BLaER1 (cell line): ENCODE data around the gene EAF1.
"Not testable (repeated sequence)": the region's sequence is repeated elsewhere in the genome, so short reads cannot be mapped to it uniquely, and the experiment has no call there.

Experiments
- H3K27ac ChIP-seq: shearing (Covaris generic); formaldehyde crosslinking; 2 replicates; pipeline ENCODE4 v1.8.1; 2022
- H3K27me3 ChIP-seq: shearing (Covaris generic); formaldehyde crosslinking; 2 replicates; pipeline ENCODE4 v1.8.1; 2022
- H3K36me3 ChIP-seq: shearing (Covaris generic); formaldehyde crosslinking; 2 replicates; pipeline ENCODE4 v1.8.1; 2022
- H3K4me1 ChIP-seq: shearing (Covaris generic); formaldehyde crosslinking; 2 replicates; pipeline ENCODE4 v1.8.1; 2022
- H3K4me2 ChIP-seq: shearing (Covaris generic); formaldehyde crosslinking; 2 replicates; pipeline ENCODE4 v1.8.1; 2022
- H3K4me3 ChIP-seq: shearing (Covaris generic); formaldehyde crosslinking; 2 replicates; pipeline ENCODE4 v1.8.1; 2022
- H3K9ac ChIP-seq: shearing (Covaris generic); formaldehyde crosslinking; 2 replicates; pipeline ENCODE4 v1.8.1; 2022
- H3K9me3 ChIP-seq: shearing (Covaris generic); formaldehyde crosslinking; 2 replicates; pipeline ENCODE4 v1.8.1; 2022
- H4K20me1 ChIP-seq: shearing (Covaris generic); formaldehyde crosslinking; 2 replicates; pipeline ENCODE4 v1.8.1; 2022
- Cebpa-rat ChIP-seq: shearing (Covaris generic); IDR thresholded peaks from 2 replicates; pipeline ENCODE4 v1.8.1; 2022

Gene EAF1

GRCh38 chr3:15476378-15476777, 49.0 kb downstream of the EAF1 start:
- Histone ChIP-seq H3K27me3 (no peaks in the 10 kb centered on the region), H3K4me1 (peaks cover 26% of the 10 kb centered on the region), H3K4me2 (no peak overlapping the region), H3K27ac (no peak overlapping the region), H3K9me3 (no peaks in the 10 kb centered on the region), H4K20me1 (no peaks in the 10 kb centered on the region), H3K9ac (no peak overlapping the region), H3K36me3 (no peaks in the 10 kb centered on the region), H3K4me3 (no peak overlapping the region)
- TF ChIP-seq Cebpa-rat = no peak

GRCh38 chr3:15477951-15478639, 50.7 kb downstream of the EAF1 start:
- TF ChIP-seq Cebpa-rat = no peak
- no peaks in the 10 kb centered on the region for H4K20me1 ChIP-seq

DNA sequence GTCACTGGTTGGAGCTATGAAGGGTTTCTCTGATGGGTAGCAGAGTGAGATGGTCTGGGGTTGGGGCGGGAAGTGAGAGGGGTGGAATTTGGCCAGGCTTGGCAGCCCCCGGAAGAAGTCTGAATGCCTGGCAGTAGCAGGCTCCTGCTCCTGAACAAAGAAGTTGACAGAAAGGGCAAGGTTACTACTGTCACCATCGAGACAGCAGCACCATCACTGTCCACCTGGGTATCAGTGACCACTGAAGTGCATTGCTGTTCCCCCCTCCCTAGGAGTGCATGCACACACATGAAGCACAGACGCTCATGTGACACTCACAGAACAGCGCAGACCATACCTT, 51.2 kb downstream of the EAF1 start:
- no peak overlapping the region for H3K4me2 ChIP-seq
- H3K27ac ChIP-seq = no peak overlapping the region
- H3K4me3 ChIP-seq = no peak overlapping the region
- no peaks in the 10 kb centered on the region for H3K27me3 ChIP-seq
- H4K20me1 ChIP-seq = no peaks in the 10 kb centered on the region
- H3K36me3 ChIP-seq = no peaks in the 10 kb centered on the region
- H3K9me3 ChIP-seq = no peaks in the 10 kb centered on the region
- H3K9ac ChIP-seq = no peak overlapping the region
- no peak for TF ChIP-seq Cebpa-rat
- H3K4me1 ChIP-seq = peaks cover 22% of the 10 kb centered on the region

More at GRCh38 chr3:15477951-15478639, 50.7 kb downstream of the EAF1 start:
- Histone ChIP-seq H3K4me1 (peaks cover 26% of the 10 kb centered on the region), H3K27ac (no peak overlapping the region), H3K36me3 (no peaks in the 10 kb centered on the region), H3K9me3 (no peaks in the 10 kb centered on the region), H3K9ac (no peak overlapping the region), H3K4me3 (no peak overlapping the region), H3K27me3 (no peaks in the 10 kb centered on the region), H3K4me2 (no peak overlapping the region)

DNA sequence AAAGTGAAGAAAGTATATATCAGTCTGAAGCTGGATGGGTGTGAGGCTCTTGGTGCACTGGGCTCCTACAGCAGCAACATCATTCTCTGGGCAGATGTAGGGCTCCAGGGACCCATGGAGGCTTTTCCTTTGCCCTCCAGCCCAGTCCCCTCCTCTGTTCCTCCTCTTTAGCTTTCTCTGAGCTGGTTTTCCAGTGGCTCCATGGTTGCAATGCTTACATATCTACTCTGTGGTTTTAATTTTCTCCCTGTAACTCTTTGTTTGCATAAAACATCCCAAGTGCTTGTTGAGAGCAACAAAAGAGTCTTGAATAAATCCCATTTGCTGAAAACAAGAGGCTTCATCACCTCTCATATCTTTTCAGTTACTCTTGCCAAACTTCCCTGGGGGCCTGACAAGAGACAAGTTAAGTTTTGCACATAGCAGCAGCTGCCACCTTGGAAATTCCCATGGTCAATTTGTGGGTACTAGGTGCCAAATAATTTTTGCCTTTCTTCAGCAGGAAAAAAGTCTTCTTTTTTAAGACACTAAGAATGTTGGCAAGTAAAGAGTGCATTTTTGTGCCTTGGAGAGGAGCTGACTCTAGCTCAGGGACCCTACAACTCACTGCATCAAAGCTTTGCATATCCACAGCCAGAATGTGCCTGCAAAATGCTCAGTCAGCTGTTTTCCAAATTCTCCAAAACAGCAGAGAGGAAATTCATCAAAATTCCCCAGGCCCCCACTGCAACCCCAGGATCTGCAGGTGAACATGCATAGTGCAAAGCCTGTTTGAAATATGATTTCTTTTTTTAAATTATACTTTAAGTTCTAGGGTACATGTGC, 52.2 kb downstream of the EAF1 start:
- no peak overlapping the region for H3K27ac ChIP-seq
- no peaks in the 10 kb centered on the region for H4K20me1 ChIP-seq
- no peak for TF ChIP-seq Cebpa-rat
- no peaks in the 10 kb centered on the region for H3K9me3 ChIP-seq
- H3K36me3 ChIP-seq = no peaks in the 10 kb centered on the region
- H3K4me3 ChIP-seq = no peak overlapping the region
- peaks cover 12% of the 10 kb centered on the region for H3K4me1 ChIP-seq
- no peaks in the 10 kb centered on the region for H3K27me3 ChIP-seq
- H3K4me2 ChIP-seq = no peak overlapping the region
- no peak overlapping the region for H3K9ac ChIP-seq

DNA sequence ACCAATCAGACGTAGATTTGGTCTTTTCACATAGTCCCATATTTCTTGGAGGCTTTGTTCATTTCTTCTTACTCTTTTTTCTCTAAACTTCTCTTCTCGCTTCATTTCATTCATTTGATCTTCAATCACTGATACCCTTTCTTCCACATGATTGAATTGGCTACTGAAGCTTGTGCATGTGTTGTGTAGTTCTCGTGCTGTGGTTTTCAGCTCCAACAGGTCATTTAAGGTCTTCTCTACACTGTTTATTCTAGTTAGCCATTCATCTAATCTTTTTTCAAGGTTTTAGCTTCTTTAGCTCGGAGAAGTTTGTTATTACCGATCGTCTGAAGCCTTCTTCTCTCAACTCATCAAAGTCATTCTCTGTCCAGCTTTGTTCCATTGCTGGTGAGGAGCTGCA, 57.2 kb downstream of the EAF1 start:
- not testable (repeated sequence) for H3K9me3 ChIP-seq, H3K9ac ChIP-seq, H3K4me3 ChIP-seq, H3K4me2 ChIP-seq, H4K20me1 ChIP-seq, H3K4me1 ChIP-seq, H3K27ac ChIP-seq, H3K27me3 ChIP-seq
- H3K36me3 ChIP-seq = peaks cover 22% of the 10 kb centered on the region

GRCh38 chr3:15486020-15486419, 58.6 kb downstream of the EAF1 start:
- H3K9ac ChIP-seq = no peak overlapping the region
- no peak overlapping the region for H3K4me3 ChIP-seq
- peaks cover 22% of the 10 kb centered on the region for H3K36me3 ChIP-seq
- H3K4me1 ChIP-seq = no peaks in the 10 kb centered on the region
- H3K9me3 ChIP-seq = no peaks in the 10 kb centered on the region
- no peaks in the 10 kb centered on the region for H3K27me3 ChIP-seq
- no peak overlapping the region for H3K27ac ChIP-seq
- TF ChIP-seq Cebpa-rat = no peak
- H3K4me2 ChIP-seq = no peak overlapping the region
- no peaks in the 10 kb centered on the region for H4K20me1 ChIP-seq

DNA sequence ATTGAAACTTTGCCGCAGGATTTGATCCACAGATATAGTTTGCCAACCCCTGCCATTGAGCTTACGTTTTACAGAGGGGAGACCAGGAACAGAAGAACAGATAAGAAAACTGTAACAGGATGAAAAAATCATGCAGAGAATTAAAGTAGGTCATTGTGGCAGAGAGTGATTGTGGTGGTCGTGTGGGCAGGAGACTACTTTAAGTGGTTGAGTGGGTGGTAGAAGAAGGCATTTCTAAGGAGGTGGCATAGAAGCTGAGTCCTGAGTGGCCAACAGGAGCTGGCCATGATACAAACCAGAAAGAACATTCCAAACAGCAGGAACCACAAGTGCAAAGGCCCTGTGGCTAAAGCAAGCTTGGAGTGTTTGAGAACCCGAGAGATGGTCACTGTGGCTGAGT, 59.6 kb downstream of the EAF1 start:
- H3K4me1 ChIP-seq = no peaks in the 10 kb centered on the region
- H3K9ac ChIP-seq = no peak overlapping the region
- H4K20me1 ChIP-seq = no peaks in the 10 kb centered on the region
- no peaks in the 10 kb centered on the region for H3K9me3 ChIP-seq
- H3K36me3 ChIP-seq = peaks cover 22% of the 10 kb centered on the region
- no peak for TF ChIP-seq Cebpa-rat
- H3K4me3 ChIP-seq = no peak overlapping the region
- no peak overlapping the region for H3K4me2 ChIP-seq
- H3K27ac ChIP-seq = no peak overlapping the region
- no peaks in the 10 kb centered on the region for H3K27me3 ChIP-seq

GRCh38 chr3:15488002-15488401, 60.6 kb downstream of the EAF1 start:
- Histone ChIP-seq H3K36me3 (peaks cover 22% of the 10 kb centered on the region), H4K20me1 (no peaks in the 10 kb centered on the region), H3K4me2 (no peak overlapping the region), H3K27me3 (no peaks in the 10 kb centered on the region), H3K4me3 (no peak overlapping the region), H3K27ac (no peak overlapping the region), H3K4me1 (no peaks in the 10 kb centered on the region), H3K9ac (no peak overlapping the region), H3K9me3 (no peaks in the 10 kb centered on the region)
- no peak for TF ChIP-seq Cebpa-rat

DNA sequence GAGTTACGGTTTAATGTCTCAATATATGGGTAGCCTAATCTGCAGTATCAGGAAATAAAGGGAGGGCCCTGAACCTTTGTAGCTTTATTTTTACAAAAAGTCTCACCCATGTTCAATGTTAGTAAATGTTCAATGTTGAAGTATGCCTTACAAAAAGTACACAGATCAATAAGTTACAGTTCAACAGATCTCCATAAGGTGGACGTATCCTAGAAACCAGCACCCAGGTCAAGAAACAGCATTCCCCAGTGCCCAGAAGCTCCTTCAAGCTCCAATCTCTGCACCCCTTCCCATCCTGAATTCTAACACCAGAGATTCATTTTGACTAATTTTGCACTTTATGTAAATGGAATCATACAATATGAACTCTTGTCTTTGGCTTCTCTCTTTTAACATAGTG, 62.8 kb downstream of the EAF1 start:
- no peak overlapping the region for H3K9ac ChIP-seq
- no peaks in the 10 kb centered on the region for H3K27me3 ChIP-seq
- no peaks in the 10 kb centered on the region for H3K9me3 ChIP-seq
- peaks cover 22% of the 10 kb centered on the region for H3K36me3 ChIP-seq
- H4K20me1 ChIP-seq = no peaks in the 10 kb centered on the region
- TF ChIP-seq Cebpa-rat = no peak
- no peak overlapping the region for H3K4me2 ChIP-seq
- H3K27ac ChIP-seq = no peak overlapping the region
- no peaks in the 10 kb centered on the region for H3K4me1 ChIP-seq
- H3K4me3 ChIP-seq = no peak overlapping the region

DNA sequence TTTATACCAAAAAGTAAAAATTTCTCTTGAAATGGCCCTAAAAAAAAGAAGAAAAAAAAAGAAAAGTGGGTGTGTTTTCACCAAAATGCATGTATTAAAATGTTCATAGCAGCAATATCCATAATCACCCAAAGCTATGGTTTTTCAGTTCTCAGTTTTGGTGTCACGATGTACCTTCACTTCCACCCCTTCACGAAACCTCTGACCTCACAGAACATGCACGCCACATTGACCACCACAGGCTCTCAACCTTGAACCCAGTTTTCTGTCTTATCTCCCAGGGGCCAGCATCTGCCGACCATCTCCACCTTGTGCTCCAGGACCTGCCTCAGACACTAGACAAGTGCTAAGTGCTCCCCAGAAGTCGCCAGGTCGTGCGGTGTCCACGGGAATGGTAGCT, 63.7 kb downstream of the EAF1 start:
- H3K4me1 ChIP-seq = no peaks in the 10 kb centered on the region
- H3K4me3 ChIP-seq = no peak overlapping the region
- peaks cover 16% of the 10 kb centered on the region; the same call in 1 of the 2 replicates for H3K36me3 ChIP-seq
- H3K27ac ChIP-seq = no peak overlapping the region
- H3K27me3 ChIP-seq = no peaks in the 10 kb centered on the region
- no peak for TF ChIP-seq Cebpa-rat
- no peak overlapping the region for H3K9ac ChIP-seq
- no peak overlapping the region for H3K4me2 ChIP-seq
- no peaks in the 10 kb centered on the region for H3K9me3 ChIP-seq
- no peaks in the 10 kb centered on the region for H4K20me1 ChIP-seq
